Epithelial cell of proximal tubule (primary cell): Measurements from ENCODE around the gene SNX8. TPM values are rescaled to one million over a fixed set of nuclear protein-coding genes. Genes with fewer than 3 reads are reported as not detected.
"Not testable (repeated sequence)": the region's sequence is repeated elsewhere in the genome, so short reads cannot be mapped to it uniquely, and the experiment has no call there.

Experiments
- DNase-seq: peaks from one replicate; pipeline ENCODE4 v3.0.0-alpha.2; 2011; ENCODE audit warnings: low read depth
- H3K4me3 ChIP-seq: 2 replicates; pipeline ENCODE4 v1.5.1; 2011; ENCODE audit warnings: low read depth, mild to moderate bottlenecking, low read length
- total RNA-seq: library from RNA; depleted of rRNA; stranded (reverse); fragments of >200 nt; gene quantifications from 2 replicates; pipeline ENCODE4 v1.2.3, GENCODE V29; 2015
- TF ChIP-seq, protein P1 (sequence below): conservative IDR thresholded peaks from 2 replicates; pipeline ENCODE4 v1.5.1; 2012; ENCODE audit warnings: low read depth, mild to moderate bottlenecking, low read length

Gene SNX8
- total RNA-seq, 1 donor from 2014 or later = 9.0 TPM

GRCh38 chr7:2350861-2351260 is 36.6 kb upstream of the SNX8 start:
- TF ChIP-seq, protein P1, sequence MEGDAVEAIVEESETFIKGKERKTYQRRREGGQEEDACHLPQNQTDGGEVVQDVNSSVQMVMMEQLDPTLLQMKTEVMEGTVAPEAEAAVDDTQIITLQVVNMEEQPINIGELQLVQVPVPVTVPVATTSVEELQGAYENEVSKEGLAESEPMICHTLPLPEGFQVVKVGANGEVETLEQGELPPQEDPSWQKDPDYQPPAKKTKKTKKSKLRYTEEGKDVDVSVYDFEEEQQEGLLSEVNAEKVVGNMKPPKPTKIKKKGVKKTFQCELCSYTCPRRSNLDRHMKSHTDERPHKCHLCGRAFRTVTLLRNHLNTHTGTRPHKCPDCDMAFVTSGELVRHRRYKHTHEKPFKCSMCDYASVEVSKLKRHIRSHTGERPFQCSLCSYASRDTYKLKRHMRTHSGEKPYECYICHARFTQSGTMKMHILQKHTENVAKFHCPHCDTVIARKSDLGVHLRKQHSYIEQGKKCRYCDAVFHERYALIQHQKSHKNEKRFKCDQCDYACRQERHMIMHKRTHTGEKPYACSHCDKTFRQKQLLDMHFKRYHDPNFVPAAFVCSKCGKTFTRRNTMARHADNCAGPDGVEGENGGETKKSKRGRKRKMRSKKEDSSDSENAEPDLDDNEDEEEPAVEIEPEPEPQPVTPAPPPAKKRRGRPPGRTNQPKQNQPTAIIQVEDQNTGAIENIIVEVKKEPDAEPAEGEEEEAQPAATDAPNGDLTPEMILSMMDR = no peak
- H3K4me3 ChIP-seq = no peak overlapping the region
- no peak for DNase-seq

GRCh38 chr7:2350055-2350454 is 35.8 kb upstream of the SNX8 start:
- no peak for DNase-seq
- H3K4me3 ChIP-seq = no peak overlapping the region
- TF ChIP-seq, protein P1 = no peak

- not testable (repeated sequence) for H3K4me3 ChIP-seq, DNase-seq
Measured at GRCh38 chr7:2347351-2348063, 33.3 kb upstream of the SNX8 start.

DNA sequence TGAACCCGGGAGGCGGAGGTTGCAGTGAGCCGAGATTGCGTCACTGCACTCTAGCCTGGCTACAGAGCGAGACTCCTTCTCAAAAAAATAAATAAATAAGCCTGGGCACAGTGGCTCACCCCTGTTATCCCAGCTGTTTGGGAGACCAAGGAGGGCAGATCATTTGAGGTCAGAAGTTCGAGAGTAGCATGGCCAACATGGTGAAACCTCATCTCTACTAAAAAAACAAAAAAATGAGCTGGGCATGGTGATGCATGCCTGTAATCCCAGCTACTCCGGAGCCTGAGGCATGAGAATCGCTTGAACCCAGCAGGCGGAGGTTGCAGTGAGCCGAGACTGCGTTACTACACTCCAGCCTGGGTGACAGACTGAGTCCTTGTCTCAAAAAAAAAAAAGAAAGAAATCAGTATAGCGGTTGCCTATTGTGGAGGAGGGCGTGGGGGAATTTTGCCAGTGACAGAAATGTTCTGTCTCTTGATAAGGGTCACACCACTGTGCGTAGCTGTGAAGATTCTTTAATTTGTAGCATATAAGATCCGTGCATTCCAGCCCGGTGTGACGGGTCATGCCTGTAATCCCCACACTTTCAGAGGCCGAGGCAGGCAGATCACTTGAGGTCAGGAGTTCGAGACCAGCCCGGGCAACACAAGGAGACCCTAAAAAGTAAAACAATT is 22.5 kb upstream of the SNX8 start:
- H3K4me3 ChIP-seq = no peak overlapping the region
- TF ChIP-seq, protein P1 = no peak
- DNase-seq = no peak

GRCh38 chr7:2332606-2333231 is 18.5 kb upstream of the SNX8 start:
- not testable (repeated sequence) for H3K4me3 ChIP-seq, DNase-seq

- TF ChIP-seq, protein P1 = no peak
- no peak for DNase-seq
- no peak overlapping the region for H3K4me3 ChIP-seq
Measured at GRCh38 chr7:2331707-2332106, 17.5 kb upstream of the SNX8 start.

DNA sequence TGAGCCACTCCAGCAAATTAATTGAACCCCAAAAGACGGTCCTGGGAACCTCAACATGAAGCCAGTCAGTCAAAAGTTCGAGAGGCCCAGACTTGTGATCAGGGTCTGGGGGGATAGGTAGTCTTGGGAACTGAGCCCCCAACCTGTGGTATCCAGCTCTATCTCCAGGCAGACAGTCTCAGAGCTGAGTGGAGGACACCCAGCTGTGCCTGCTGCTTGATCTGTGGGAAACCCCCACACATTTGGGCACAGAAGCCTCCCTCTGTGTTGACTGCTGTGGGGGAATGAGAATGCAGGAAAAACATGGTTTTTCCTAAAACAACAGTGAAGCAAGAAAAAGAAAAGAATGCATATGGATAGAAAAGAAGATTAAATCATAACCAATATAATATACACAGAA is 16.3 kb upstream of the SNX8 start:
- TF ChIP-seq, protein P1 = no peak
- no peak overlapping the region for H3K4me3 ChIP-seq
- no peak for DNase-seq

DNA sequence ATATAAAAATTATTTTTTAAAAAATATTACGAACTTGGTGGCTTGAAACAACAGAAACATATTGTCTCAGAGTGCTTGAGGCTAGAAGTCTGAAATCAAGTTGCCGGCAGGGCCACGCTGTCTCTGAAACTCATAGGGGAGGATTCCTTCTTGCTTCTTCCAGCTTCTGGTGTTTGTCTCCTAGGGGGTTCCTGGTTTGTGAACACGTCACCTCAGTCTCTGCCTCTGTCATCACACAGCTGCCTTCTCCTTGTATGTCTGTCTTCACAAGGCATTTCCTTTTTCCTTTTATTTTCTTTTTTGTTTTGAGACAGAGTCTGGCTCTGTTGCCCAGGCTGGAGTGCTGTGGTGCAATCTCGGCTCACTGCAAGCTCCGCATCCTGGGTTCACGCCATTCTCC is 12.7 kb upstream of the SNX8 start:
- DNase-seq = no peak
- no peak overlapping the region for H3K4me3 ChIP-seq
- TF ChIP-seq, protein P1 = no peak
